SU-DHL-6 (cell line): ENCODE measurements around the gene PPP1CA.

Experiments
- EZH2phosphoT487 ChIP-seq: fragments of 200-600 bp; sonication (generic), shearing (Covaris generic); conservative IDR thresholded peaks from 2 replicates; pipeline ENCODE4 v1.6.1; 2018; ENCODE audit warnings: mild to moderate bottlenecking, antibody characterized with exemption, low read length, moderate library complexity, mixed read lengths
- TF ChIP-seq, protein P1 (sequence below): fragments of 200-600 bp; sonication (generic); IDR thresholded peaks from one replicate; pipeline ENCODE4 v1.5.1; 2017; ENCODE audit warnings: antibody characterized with exemption, mild to moderate bottlenecking, low read length, moderate library complexity; ENCODE audit not compliant: insufficient read depth, poor library complexity, severe bottlenecking

DNA sequence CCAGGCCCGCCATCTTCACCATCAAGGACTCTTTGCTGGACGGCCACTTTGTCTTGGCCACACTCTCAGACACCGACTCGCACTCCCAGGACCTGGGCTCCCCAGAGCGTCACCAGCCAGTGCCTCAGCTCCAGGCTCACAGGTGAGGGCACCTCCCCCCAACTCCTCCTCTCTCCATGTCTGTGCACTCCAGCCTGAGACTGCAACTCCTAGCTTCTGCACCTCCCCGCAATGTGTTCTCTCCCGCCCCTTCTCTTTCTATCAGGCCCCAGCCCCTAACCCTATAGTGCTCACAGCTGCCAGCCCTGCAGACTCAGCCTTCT, 5.4 kb downstream of the PPP1CA start:
- TF ChIP-seq, protein P1, sequence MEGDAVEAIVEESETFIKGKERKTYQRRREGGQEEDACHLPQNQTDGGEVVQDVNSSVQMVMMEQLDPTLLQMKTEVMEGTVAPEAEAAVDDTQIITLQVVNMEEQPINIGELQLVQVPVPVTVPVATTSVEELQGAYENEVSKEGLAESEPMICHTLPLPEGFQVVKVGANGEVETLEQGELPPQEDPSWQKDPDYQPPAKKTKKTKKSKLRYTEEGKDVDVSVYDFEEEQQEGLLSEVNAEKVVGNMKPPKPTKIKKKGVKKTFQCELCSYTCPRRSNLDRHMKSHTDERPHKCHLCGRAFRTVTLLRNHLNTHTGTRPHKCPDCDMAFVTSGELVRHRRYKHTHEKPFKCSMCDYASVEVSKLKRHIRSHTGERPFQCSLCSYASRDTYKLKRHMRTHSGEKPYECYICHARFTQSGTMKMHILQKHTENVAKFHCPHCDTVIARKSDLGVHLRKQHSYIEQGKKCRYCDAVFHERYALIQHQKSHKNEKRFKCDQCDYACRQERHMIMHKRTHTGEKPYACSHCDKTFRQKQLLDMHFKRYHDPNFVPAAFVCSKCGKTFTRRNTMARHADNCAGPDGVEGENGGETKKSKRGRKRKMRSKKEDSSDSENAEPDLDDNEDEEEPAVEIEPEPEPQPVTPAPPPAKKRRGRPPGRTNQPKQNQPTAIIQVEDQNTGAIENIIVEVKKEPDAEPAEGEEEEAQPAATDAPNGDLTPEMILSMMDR: no peak
- TF ChIP-seq EZH2phosphoT487: no peak
